ENCODE measurements around the gene KRT86.

KRT86 gene

DNA sequence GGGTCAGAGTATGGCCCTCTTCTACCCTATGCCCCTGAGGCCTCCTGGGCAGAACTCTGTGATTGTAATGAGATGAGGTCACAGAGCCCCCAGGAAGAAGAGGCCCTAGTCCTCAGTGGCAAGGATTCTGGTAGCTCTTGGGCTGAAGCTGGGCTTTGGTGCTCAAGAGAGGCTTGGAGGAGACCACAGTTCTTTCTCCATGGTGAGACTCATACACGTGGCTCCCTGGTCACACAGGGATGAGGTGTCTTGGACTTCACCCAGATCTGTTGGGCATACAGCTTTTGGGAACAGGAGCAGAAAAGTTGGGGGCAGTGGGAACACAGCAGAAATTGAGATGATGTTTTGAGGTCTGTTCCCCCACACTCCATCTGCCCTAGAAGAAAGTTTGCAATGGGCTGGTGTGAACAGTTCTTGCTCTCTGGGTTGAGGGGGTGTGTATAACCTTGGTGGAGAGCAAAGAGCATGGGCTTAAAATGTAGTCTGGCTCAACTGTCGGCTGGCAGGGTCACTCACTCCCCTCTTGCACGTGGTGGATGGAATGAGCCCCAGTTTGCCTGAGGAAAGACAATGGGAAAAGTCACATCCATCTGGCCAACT is at the start of gene KRT86:
KRT86 (plus strand) TSS at position 125 of the 600 bp plus-strand sequence. CDS start 27,272 bp downstream, outside the sequence.
- DNase-seq (ENCODE audit: extremely low read depth in 1 of 2, low read depth in 1 of 2): no peak

DNA sequence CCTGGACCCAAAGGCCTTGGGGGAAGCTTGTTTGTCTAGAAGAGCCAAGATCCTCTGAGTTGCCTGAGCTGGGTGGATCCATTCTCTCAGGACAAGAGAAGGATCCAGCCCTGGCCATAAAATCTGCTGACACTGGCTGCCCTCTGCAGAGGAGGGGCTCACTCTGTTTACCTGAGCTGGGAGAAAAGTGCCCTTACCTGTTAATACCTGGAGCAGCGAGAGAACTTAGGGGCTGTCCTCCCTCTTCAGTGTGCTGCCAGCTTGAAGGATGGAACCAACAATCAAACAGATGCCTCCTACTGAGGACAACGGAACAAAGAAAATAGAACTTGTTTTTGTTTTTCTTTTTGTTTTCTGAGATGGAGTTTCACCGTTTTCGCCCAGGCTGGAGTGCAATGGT is 48.7 kb upstream of the KRT86 start:
- no peak for DNase-seq (ENCODE audit: extremely low read depth in 1 of 2, low read depth in 1 of 2)

DNA sequence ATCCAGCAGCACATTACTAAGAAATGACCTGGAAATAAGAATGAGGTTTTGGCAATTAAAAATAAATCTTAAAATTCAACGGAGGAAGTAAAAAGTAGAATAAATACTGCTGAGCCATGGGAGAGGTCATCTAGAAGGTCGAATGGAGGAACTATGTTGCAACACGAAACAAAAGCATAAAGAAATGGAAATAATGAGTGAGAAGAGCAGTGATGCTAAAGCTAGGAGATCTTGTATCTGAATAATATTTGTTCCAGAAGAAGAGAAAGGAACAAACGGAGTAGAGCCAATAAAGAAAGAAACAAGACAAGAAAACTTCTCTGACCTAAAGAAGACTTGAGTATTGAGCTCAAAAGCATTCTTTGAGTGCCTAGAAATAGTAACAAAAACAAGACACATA is 48.0 kb upstream of the KRT86 start:
- no peak for DNase-seq (ENCODE audit: extremely low read depth in 1 of 2, low read depth in 1 of 2)

DNA sequence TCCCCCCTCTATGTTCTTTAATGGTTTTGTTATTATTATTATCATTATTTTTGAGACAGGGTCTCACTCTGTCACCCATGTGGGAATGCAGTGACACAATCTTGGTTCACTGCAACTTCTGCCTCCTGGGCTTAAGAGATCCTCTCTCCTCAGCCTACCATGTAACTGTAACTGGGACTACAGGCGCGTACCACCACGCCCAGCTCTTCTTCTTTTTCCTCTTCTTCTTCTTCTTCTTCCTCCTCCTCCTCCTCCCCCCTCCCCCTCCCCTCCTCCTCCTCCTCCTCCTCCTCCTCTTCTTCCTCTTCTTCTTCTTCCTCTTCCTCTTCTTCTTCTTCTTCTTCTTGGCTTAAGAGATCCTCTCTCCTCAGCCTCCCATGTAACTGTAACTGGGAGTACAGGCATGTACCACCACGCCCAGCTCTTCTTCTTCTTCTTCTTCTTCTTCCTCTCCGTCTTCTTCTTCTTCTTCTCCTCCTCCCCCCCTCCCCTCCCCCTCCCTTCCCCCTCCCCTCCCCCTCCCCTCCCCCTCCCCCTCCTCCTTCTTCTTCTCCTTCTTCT is 46.8 kb upstream of the KRT86 start:
- DNase-seq (ENCODE audit: extremely low read depth in 1 of 2, low read depth in 1 of 2): no peak

DNA sequence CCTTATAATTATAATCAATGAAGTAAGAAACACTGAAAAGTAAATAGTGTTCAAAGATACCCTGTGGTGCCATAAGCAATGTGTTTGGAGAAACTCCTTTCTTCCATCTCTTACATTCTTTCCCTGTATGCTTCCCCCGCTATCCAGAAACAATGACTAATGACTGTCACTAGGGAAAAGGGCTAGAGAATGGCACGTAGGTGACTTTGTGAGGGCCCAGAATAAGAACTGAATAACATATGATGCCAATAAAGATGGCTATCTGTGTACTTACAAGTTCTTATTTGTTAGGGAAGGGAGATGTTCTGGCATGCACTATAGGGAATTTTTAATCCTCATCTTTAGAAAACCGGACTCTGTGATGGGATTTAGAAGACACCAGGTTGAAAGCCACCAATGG is 46.1 kb upstream of the KRT86 start:
- no peak for DNase-seq (ENCODE audit: extremely low read depth in 1 of 2, low read depth in 1 of 2)

DNA sequence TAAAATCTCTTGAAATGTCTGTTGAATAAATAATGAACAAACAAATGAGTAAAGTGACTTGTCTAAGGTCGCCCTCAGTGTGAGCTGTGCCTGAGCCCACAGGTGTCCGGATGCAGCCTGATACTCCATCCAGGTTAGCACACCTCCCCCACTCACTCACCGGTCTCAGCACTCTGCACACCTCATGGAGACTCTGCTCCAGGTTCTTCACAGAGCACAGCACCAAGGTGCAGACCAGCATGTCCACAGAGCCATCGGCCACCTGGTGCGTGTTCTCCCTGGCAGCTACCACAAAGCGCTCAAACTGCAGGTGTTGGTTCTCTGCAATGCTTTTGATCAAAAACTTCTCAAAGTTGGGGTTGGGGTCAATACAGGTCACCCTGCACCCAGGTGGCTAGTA is 45.5 kb upstream of the KRT86 start:
- DNase-seq (ENCODE audit: extremely low read depth in 1 of 2, low read depth in 1 of 2): no peak

DNA sequence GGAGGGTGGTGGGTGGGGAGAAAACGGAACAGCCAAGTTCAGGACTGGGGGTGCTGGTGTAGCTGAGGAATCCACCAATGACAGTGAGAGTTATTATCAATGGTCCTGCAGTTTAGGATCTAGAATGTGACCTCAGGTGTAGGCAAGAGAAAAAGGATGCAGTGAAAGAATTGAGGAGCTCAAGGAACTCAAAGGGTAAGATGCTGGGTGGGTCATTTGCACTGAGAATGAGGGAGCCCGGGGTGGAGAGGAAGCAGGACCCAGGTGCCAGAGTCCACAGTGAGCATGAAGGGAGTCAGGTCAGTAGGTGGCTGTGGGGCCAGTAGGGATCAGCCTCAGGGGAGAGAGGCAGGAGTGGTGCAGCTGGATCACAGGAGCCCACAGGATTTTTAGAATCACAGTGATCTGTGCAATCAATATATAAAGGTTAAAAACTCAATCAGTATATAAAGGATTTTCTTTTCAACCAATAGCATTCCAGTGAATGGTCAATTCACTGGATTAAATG is 44.6 kb upstream of the KRT86 start:
- no peak for DNase-seq (ENCODE audit: extremely low read depth in 1 of 2, low read depth in 1 of 2)

DNA sequence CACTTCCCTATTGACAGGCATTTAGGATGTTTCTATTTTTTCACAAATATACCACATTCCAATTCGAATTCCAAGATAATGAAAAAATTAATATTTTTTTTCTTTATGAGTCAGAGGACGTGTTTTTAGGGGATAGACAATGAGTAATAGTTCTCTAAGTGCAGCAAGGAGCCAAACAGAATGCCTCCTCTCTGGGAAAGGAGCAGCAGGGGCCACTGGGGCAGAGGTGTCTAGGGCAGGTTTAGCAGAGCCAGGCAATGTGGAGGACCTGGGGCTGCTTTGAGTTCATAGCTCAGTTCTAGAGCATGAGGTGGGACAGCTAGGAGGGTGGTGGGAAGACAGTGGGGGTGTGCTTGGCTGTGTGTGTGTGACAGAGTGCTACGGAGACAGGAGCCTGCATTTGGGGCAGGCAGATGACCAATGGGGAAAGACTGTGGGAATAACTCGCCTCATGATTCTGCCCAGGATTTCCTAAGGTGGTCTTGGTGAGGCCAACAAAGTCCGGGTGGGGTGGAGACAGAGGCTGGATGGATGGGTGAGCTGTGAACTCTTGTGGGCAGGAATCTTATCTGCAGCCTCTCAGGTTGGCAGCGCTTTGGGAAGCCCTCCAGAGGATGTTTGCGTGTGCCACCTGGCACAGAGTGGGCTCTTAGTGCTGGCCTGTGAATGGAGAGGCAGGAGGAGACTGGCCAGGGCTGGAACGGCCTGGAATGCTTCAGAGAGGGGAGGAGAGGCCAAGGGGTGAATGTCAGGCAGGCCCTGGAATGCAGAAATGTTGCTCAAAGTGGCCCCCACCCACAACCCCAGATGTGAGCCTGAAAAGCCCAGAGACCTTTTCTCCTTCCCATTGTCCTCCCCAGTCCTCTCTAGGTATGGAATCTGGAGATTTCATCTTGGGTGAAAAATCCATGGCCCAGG is 43.8 kb upstream of the KRT86 start:
- DNase-seq (ENCODE audit: extremely low read depth in 1 of 2, low read depth in 1 of 2): no peak

DNA sequence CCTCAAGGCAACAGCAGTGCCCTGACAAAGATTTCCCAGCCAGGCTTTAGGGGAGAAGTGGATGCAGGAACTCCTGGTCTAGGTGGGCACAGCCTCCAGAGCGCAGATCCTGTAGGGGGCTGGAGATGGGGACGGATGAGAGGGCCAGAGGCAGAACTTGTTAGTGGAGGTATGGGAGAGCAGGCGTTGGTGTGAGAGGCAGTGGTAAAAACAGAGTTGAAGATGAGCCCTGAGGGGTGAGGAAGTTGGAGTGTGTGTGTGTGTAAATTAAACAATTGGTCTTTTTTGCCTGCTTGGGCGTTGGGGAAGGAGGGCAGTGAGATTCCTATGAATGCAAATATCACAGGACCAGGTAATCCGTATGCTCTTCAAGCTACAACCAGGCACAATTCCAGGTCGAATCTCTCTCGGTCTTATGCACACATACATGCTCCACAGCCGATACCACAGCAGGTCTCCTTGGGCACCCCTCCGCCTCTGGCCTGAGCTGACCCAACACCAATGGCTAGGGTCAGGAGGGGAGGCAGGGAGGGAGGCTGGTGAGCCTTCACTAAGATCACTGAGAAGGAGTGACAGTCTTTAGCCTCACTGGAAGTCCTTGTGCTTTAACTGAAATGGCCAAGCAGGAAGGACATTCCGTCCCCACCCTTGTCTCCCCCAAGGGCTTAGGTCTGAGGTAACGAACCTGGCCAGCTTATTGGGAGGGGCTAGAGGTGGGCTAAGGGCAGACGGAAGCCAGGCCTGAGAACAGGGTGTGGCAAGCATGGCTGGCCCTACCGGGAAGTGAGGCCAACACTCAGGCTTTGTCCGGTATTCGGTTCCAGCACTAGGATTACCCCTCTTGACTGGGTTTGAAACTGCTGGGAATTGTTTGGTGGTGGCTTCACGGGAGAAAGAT is 42.9 kb upstream of the KRT86 start:
- no peak for DNase-seq (ENCODE audit: extremely low read depth in 1 of 2, low read depth in 1 of 2)

DNA sequence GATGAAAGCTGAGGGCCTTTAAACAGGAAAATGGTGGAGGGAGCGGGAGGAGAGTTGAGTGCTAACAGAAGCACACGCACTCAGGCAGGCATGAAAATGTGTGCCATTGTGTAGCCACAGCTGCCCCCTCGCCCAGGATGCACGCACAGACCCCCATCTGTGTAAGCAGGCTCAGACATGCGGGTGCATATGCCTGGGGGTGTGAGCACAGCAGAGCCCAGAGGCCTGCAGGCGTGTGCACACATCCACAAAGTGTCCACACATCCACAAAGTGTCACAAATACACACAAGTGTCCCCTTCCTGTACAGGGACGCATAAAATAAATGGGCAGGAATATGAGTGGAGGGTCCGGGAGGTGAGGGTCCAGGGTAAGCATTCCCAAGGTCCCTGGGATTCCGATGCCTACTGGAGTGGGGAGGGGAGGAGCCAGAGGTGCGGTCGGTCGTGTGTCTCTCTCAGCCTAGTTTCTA is 42.2 kb upstream of the KRT86 start:
- no peak for DNase-seq (ENCODE audit: extremely low read depth in 1 of 2, low read depth in 1 of 2)

DNA sequence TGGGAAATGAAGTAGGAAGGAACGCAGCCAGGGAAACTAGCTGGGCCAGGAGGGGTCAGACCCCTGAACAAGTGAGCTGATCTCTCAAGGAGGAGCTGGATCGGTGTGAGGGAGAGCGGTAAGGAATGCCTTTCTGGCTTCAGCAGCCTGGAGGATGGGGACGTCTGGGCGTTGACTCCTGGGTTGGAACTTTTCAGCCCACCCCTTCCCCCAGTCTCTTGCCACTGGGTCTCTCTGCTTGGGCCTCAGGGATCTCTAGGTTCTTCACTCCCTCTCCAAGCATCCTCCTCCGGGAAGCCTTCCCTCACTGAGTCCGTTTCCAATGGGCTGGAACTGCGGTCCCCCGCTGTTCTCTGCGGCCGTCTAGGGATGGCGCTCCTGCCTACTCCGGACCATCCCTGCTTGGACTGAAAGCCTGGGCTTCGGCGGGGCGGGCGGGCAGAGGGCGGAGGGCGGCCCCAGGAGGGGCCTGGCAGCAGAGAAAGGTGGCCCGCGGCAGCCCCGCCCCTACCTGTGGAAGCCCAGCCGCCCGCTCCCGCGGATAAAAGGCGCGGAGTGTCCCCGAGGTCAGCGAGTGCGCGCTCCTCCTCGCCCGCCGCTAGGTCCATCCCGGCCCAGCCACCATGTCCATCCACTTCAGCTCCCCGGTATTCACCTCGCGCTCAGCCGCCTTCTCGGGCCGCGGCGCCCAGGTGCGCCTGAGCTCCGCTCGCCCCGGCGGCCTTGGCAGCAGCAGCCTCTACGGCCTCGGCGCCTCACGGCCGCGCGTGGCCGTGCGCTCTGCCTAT is 41.6 kb upstream of the KRT86 start, which contains the start of gene KRT7:
KRT7 (plus strand) TSS at position 570 of the 788 bp plus-strand sequence; CDS start at position 624, 54 bp downstream.
- no peak for DNase-seq (ENCODE audit: extremely low read depth in 1 of 2, low read depth in 1 of 2)

DNA sequence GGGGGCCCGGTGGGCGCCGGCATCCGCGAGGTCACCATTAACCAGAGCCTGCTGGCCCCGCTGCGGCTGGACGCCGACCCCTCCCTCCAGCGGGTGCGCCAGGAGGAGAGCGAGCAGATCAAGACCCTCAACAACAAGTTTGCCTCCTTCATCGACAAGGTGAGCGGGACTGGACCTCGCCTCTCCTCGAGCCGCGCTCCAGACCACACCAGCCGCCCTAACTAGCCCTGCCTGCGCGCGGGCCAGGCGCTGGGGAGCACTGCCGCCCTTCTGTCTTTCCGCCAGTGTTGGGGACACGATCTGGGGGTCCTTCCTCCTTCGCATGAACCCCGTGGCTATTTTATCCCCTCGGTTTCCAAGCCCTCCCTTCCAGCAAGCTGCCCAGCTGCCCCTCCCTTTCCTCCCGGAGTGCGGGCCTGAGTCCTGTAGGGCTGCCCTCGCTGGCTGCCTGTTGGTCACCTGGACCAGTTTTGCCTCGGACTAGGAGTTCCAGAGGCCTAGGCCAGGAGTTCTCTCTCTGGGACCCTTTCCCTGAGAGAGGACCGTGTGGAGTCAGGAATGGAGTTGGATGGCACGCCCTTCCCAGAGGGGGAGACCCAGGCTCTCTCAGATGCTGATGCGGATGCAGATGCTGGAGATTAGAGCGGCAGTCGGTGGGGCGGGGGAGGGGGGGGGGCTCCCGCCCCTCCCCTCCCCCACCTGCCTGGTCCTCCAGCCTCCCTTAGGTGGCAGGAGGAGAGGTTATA is 40.8 kb upstream of the KRT86 start:
- DNase-seq (ENCODE audit: extremely low read depth in 1 of 2, low read depth in 1 of 2): no peak

DNA sequence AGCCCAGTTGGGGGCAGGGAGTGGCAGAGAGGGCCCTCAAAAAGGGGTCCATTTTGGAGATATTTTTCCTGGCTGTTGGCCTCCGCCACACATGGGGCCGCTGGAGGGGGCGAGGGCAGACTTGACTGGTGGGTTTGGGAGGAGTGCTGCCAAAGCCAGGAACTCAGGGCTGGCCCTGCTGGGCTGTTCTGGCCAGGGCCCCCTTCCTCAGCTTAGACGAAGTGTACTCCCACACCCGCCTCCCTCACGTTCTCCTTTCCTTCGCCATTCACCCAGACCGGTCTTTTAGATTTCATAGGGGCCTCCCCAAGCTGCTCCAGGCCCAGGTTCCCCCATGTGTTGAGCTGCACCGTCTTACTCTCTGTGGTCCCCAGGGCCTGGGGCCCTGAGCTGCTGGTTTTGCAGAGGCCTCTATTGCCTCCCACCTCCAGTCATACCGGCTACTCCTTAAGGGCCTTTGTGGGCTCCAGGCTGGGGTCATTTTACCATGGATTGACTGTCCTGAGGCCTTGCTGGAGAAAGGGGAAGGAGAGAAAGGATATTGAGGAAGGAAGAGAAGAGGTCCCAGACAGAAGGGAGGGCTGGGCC is 40.1 kb upstream of the KRT86 start:
- no peak for DNase-seq (ENCODE audit: extremely low read depth in 1 of 2, low read depth in 1 of 2)

DNA sequence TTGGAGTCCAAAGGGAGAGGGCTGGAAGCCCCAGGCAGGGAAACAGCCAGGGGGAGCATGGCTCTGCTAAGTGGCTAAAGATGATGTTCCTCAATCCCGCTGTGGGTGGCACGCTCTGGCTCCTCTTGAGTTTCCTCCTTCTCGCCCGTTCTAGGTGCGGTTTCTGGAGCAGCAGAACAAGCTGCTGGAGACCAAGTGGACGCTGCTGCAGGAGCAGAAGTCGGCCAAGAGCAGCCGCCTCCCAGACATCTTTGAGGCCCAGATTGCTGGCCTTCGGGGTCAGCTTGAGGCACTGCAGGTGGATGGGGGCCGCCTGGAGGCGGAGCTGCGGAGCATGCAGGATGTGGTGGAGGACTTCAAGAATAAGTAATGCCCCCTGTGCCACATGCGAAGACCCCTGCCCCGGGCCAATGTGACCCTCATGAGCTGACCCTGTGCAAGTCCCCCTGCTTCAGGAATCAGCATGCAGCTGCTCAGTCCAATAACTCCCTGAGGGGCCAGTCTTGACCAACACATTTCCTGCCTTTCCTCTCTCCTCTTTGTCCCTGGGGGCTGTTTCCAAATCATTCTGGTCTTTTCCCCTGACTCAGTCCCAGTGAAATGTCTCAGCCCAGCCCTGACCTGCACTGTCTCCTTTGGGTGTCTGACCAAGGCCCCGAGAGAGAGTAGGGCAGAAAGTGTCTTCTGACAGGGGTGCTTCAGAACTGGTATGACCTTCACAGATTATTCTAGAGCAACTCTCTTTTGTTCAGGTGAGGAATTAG is 39.3 kb upstream of the KRT86 start:
- no peak for DNase-seq (ENCODE audit: extremely low read depth in 1 of 2, low read depth in 1 of 2)

DNA sequence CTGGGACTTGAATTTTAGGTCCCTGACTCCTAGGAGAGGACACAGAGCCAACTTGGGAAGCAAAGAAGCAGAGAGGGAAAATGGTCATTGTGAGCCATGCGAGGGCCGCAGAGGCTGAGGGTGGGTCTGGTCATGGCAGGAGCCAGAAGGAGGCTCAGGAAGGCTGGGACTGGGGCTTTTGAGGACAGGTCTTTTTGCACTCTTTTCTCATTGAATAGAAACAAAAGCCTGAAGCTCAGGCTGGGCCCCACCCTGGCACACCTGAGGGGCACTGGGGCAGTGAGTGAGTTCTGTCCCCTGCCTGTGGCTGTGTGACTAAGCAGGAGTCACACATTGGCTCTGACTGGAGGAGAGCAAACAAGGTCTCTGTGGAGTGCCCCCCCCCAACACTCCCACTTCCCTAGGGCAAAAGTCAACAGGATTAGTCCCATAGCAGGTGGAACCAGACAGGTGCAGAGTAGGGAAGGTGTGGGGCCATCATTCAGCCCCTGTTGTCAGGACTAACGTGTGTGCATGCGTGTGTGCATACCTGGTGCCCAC is 38.6 kb upstream of the KRT86 start:
- DNase-seq (ENCODE audit: extremely low read depth in 1 of 2, low read depth in 1 of 2): no peak

DNA sequence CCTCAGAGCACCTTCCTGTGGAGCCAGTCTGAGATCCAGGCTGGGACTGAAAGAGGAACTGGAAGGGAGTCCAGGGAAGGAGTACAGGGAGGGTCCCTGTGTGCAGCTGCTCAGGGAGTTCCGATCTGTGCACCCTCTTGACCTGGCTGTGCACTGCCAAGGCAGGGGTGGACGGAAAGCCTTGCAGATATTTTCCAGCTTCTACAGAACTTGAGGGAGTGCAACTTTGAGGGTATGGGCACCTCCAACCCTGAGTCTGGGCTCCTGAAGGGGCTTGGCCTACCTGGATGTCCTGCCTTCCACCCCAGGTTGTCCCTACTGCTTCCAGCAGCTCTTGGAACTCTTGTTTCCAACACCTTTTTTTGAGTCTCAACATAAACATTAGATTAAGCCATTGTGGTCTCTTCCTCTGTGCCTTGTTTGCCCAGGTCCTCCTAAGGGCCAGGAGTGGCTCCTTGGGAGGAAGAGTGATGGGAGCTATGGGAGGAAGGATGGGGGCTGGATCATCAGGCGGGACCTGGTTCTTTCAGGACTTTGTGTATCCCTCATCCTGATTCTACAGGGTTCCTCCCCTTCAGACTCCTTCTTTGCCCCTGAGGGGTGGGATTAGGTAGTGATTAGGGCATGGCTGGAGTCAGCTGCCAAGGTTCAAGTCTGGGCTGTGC is 37.9 kb upstream of the KRT86 start:
- no peak for DNase-seq (ENCODE audit: extremely low read depth in 1 of 2, low read depth in 1 of 2)

DNA sequence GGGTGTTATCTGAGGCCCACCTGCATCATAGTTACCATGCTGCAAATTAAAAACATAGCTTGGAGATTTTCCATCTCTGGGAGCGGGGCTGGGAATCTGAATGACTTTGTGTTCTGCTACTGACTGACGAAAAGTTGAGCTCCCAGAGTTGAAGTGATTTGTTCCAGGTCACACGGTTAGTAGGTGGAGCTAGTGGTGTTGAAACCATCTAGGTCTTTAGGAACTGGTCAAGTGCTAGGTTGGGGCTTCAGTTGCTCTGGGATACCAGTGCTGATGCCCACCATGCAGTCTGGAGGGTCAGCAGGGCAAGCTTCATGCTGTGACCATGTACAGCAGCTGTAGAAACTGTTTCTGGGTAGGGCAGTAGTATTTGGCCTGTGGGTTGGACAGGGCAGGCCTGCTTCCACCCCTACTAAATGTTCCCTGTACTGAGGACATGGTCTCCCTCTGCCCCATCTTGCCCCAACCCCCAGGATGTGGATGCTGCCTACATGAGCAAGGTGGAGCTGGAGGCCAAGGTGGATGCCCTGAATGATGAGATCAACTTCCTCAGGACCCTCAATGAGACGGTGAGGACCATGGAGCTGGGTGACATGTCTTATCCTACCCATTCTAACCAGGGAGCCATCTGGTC is 36.1 kb upstream of the KRT86 start:
- no peak for DNase-seq (ENCODE audit: extremely low read depth in 1 of 2, low read depth in 1 of 2)

Data from stimulated activated CD8-positive, alpha-beta memory T cell treated with anti-CD3 and anti-CD28 coated beads, Interleukin-7, amount 100 ng/mL, for 48 hours (primary cell).